IMR-90 (cell line): ENCODE data around the gene HIGD1C. TPM values are rescaled to one million over a fixed set of nuclear protein-coding genes. Genes with fewer than 3 reads are reported as not detected.

Source experiments
- ATAC-seq: fragments of 200-7000 bp; cut with Tn5 transposase; 2 replicates; pipeline ENCODE4 v1.9.1; 2020; ENCODE audit warnings: low read depth, mild to moderate bottlenecking, moderate library complexity
- BruUV-seq: library from RNA; stranded (reverse); fragments of 400-500 nt; replicated peaks from 2 replicates; lab custom pipeline; 2021; lab: Mats Ljungman, UMichigan
- CTCF ChIA-PET: fragments of 300-600 bp; formaldehyde crosslinking; extraction: SDS; loops from one replicate; lab custom pipeline; 2021; ENCODE audit warnings: antibody characterized with exemption; lab: Yijun Ruan, JAX
- POLR2A ChIA-PET: fragments of 300-600 bp; sonication (Branson Sonifier 250); formaldehyde crosslinking; loops from one replicate; lab custom pipeline; 2022; ENCODE audit warnings: antibody characterized with exemption; ENCODE audit not compliant: unreplicated experiment; lab: Charles Lee
- DNase-seq: peaks from one replicate; pipeline ENCODE4 v3.0.0; 2013
- H2AFZ ChIP-seq: replicated peaks from 2 replicates; pipeline ENCODE3; 2013; ENCODE audit warnings: low read length, mild to moderate bottlenecking; ENCODE audit not compliant: poor library complexity
- H2AK5ac ChIP-seq: 2 replicates; pipeline ENCODE4 v1.6.1; 2013; ENCODE audit warnings: low read depth, low read length, inconsistent platforms
- H2AK9ac ChIP-seq: replicated peaks from 2 replicates; pipeline ENCODE3; 2013; ENCODE audit warnings: mild to moderate bottlenecking, low read depth, low read length, moderate library complexity; ENCODE audit not compliant: poor library complexity
- H2BK120ac ChIP-seq: 2 replicates; pipeline ENCODE4 v1.6.1; 2013; ENCODE audit warnings: low read depth, low read length, inconsistent platforms
- H2BK15ac ChIP-seq: 3 replicates; pipeline ENCODE4 v1.6.1; 2013; ENCODE audit warnings: low read depth, low read length, inconsistent platforms
- H2BK20ac ChIP-seq: 2 replicates; pipeline ENCODE4 v1.6.1; 2013; ENCODE audit warnings: low read depth, mild to moderate bottlenecking, inconsistent platforms, low read length, moderate library complexity
- H2BK5ac ChIP-seq: 2 replicates; pipeline ENCODE4 v1.6.1; 2013; ENCODE audit warnings: mild to moderate bottlenecking, low read depth, low read length, inconsistent platforms; ENCODE audit not compliant: poor library complexity, severe bottlenecking
- H3K14ac ChIP-seq: replicated peaks from 2 replicates; pipeline ENCODE4 v1.6.1; 2013; ENCODE audit warnings: low read depth, low read length, inconsistent platforms
- H3K18ac ChIP-seq: 2 replicates; pipeline ENCODE4 v1.6.1; 2013; ENCODE audit warnings: low read depth, low read length, control low read depth
- H3K23ac ChIP-seq: 2 replicates; pipeline ENCODE4 v1.6.1; 2013; ENCODE audit warnings: low read depth, low read length, inconsistent platforms
- H3K27ac ChIP-seq: 2 replicates; pipeline ENCODE4 v1.5.1; 2013; ENCODE audit warnings: mild to moderate bottlenecking, control low read depth, low read length; ENCODE audit not compliant: insufficient read depth
- H3K27me3 ChIP-seq: 2 replicates; pipeline ENCODE4 v1.6.1; 2013; ENCODE audit warnings: low read length; ENCODE audit not compliant: control insufficient read depth, insufficient read depth
- H3K36me3 ChIP-seq: 2 replicates; pipeline ENCODE4 v1.6.1; 2013; ENCODE audit warnings: low read length, mixed read lengths; ENCODE audit not compliant: control insufficient read depth, insufficient read depth
- H3K4ac ChIP-seq: 2 replicates; pipeline ENCODE4 v1.6.1; 2013; ENCODE audit warnings: low read depth, low read length, inconsistent platforms
- H3K4me1 ChIP-seq: 2 replicates; pipeline ENCODE4 v1.6.1; 2013; ENCODE audit warnings: low read length, mixed read lengths; ENCODE audit not compliant: control insufficient read depth, insufficient read depth
- H3K4me2 ChIP-seq: 2 replicates; pipeline ENCODE4 v1.6.1; 2013; ENCODE audit warnings: low read depth, mild to moderate bottlenecking, control low read depth, low read length, moderate library complexity
- H3K4me3 ChIP-seq: 2 replicates; pipeline ENCODE4 v1.5.1; 2013; ENCODE audit warnings: low read depth, mild to moderate bottlenecking, control low read depth, low read length, moderate library complexity; ENCODE audit not compliant: insufficient read depth
- H3K56ac ChIP-seq: 2 replicates; pipeline ENCODE4 v1.6.1; 2013; ENCODE audit warnings: low read length, inconsistent platforms; ENCODE audit not compliant: insufficient read depth; ENCODE audit errors: extremely low read depth
- H3K79me1 ChIP-seq, 2 experiments: 2 replicates each; pipeline ENCODE4 v1.6.1; 2013; ENCODE audit warnings: low read length in 2 of 2, inconsistent platforms in 1 of 2, low read depth in 1 of 2
- H3K9ac ChIP-seq: 2 replicates; pipeline ENCODE4 v1.6.1; 2013; ENCODE audit warnings: low read depth, low read length, control low read depth
- H3K9me1 ChIP-seq: 2 replicates; pipeline ENCODE4 v1.6.1; 2013; ENCODE audit warnings: low read length, inconsistent platforms; ENCODE audit not compliant: insufficient read depth
- H3K9me3 ChIP-seq: 2 replicates; pipeline ENCODE4 v1.6.1; 2013; ENCODE audit warnings: low read length; ENCODE audit not compliant: control insufficient read depth, insufficient read depth
- H4K20me1 ChIP-seq: 2 replicates; pipeline ENCODE4 v1.6.1; 2013; ENCODE audit warnings: low read length, inconsistent platforms; ENCODE audit not compliant: insufficient read depth
- H4K5ac ChIP-seq: 2 replicates; pipeline ENCODE4 v1.6.1; 2013; ENCODE audit warnings: mild to moderate bottlenecking, low read depth, low read length, control low read depth
- H4K8ac ChIP-seq, 2 experiments: 2 replicates each; pipeline ENCODE4 v1.6.1; 2013; ENCODE audit warnings: low read depth in 2 of 2, low read length in 2 of 2, control low read depth in 1 of 2, inconsistent platforms in 1 of 2
- H4K91ac ChIP-seq: 2 replicates; pipeline ENCODE4 v1.6.1; 2013; ENCODE audit warnings: low read depth, low read length, inconsistent platforms; ENCODE audit not compliant: insufficient read depth
- CEBPB ChIP-seq: IDR thresholded peaks from 2 replicates; pipeline ENCODE4 v1.6.1; 2012; ENCODE audit warnings: low read depth, low read length, improper control_type of control experiment
- FOS ChIP-seq: fragments of 150-350 bp; IDR thresholded peaks from 2 replicates; pipeline ENCODE4 v1.6.1; 2016; ENCODE audit warnings: low read depth, low read length
- MAFK ChIP-seq: IDR thresholded peaks from 2 replicates; pipeline ENCODE4 v1.6.1; 2012; ENCODE audit warnings: low read depth, low read length, improper control_type of control experiment
- MAZ ChIP-seq: IDR thresholded peaks from 2 replicates; pipeline ENCODE4 v1.6.1; 2012; ENCODE audit warnings: low read depth, mild to moderate bottlenecking, low read length, improper control_type of control experiment, moderate library complexity, borderline replicate concordance
- NFE2L2 ChIP-seq: fragments of 150-350 bp; IDR thresholded peaks from 2 replicates; pipeline ENCODE4 v1.6.1; 2016; ENCODE audit warnings: low read depth, mild to moderate bottlenecking, low read length
- RFX5 ChIP-seq: IDR thresholded peaks from 2 replicates; pipeline ENCODE4 v1.8.0; 2012; ENCODE audit warnings: low read depth, mild to moderate bottlenecking, low read length, moderate library complexity
- WGBS, 2 experiments: methylation state at CpG; one replicate each; pipeline versions ENCODE4 v1.1.5 to v1.1.7; 2013; ENCODE audit warnings: missing lambda C conversion rate in 2 of 2; ENCODE audit not compliant: insufficient read length in 1 of 2; ENCODE audit errors: extremely low coverage in 2 of 2; 5-methylcytosine and 5-hydroxymethylcytosine counted together
- dilution Hi-C: fragments of 300-500 bp; cut with HindIII; formaldehyde crosslinking; loops from one replicate; pipeline ENCODE4 v1.14.3; 2018; ENCODE audit warnings: low sequenced_read_pairs; ENCODE audit not compliant: unreplicated experiment
- in situ Hi-C: fragments of 300-500 bp; cut with MboI; formaldehyde crosslinking; loops from 3 replicates; pipeline ENCODE4 v1.14.3; 2019; ENCODE audit warnings: low sequenced_read_pairs, inconsistent platforms, mixed read lengths
- intact Hi-C: fragments of 100-400 bp; cut with micrococcal nuclease; formaldehyde crosslinking; loops from 2 replicates; pipeline ENCODE4 v1.10.0; 2022
- polyA plus RNA-seq, 3 experiments: library from polyadenylated mRNA; depleted of rRNA; stranded (reverse); fragments of >200 nt; gene quantifications; 2 replicates each; pipeline ENCODE4 v1.2.3, GENCODE V29; 2012; ENCODE audit warnings: low replicate concordance in 1 of 3
- total RNA-seq: library from RNA; depleted of rRNA; stranded (reverse); fragments of >200 nt; gene quantifications from 2 replicates; pipeline ENCODE4 v1.2.3, GENCODE V29; 2012
- TF ChIP-seq, protein P1 (sequence below): fragments of 150-350 bp; IDR thresholded peaks from 2 replicates; pipeline ENCODE4 v1.6.1; 2016; ENCODE audit warnings: low read depth, mild to moderate bottlenecking, low read length, moderate library complexity, borderline replicate concordance
- TF ChIP-seq, protein P2 (sequence below): conservative IDR thresholded peaks from 2 replicates; pipeline ENCODE4 v1.5.1; 2012; ENCODE audit warnings: mild to moderate bottlenecking, low read depth, low read length, improper control_type of control experiment
- TF ChIP-seq, protein P3 (sequence below): fragments of 150-350 bp; IDR thresholded peaks from 2 replicates; pipeline ENCODE4 v1.6.1; 2017; ENCODE audit warnings: mild to moderate bottlenecking, antibody characterized with exemption, low read length, low read depth

Gene HIGD1C
- total and polyA plus RNA-seq, 2 of the 4 experiments (the other 2 are of a cell fraction): not detected

DNA sequence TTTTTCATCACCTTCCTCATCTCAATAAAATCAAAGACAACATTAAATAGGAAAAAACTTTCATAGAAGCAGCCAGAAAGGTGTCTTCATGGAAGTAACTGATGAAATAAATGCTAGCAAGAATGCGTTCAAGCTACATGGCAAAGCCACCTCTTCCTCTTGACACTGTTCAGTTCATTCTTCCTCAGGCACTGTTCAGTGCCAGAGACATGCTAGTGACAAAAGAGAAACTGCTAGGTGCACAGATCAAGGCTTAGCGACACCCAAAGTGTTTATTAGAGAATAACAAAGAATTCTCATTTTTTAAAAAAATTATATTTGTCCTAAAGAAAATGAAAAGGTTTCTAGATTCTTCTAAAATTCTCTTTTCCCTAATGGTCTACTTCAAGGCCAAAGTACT lies 66.6 kb downstream of the HIGD1C start:
- Histone ChIP-seq H2BK15ac (no peak overlapping the region), H3K9ac (no peak overlapping the region), H3K27ac (no peak overlapping the region), H3K14ac (no peak overlapping the region; the same call in 1 of the 2 replicates), H3K4me2 (no peak overlapping the region), H4K20me1 (peaks cover 31% of the 10 kb centered on the region), H2AK5ac (no peak overlapping the region), H2AK9ac (no peak overlapping the region), H3K9me3 (no peaks in the 10 kb centered on the region), H3K9me1 (peaks cover 2% of the 10 kb centered on the region; the same call in 1 of the 2 replicates), H3K27me3 (no peaks in the 10 kb centered on the region), H3K36me3 (no peaks in the 10 kb centered on the region), H4K5ac (no peak overlapping the region), H3K4me3 (no peak overlapping the region), H3K4ac (no peak overlapping the region), H3K79me1 (peaks cover 30 to 62% of the 10 kb centered on the region in 2 experiments), H3K56ac (no peak overlapping the region), H2AFZ (no peak overlapping the region), H3K4me1 (peaks cover 3% of the 10 kb centered on the region), H4K8ac (no peak overlapping the region), H2BK5ac (no peak overlapping the region), H3K23ac (no peak overlapping the region), H4K91ac (no peak overlapping the region), H2BK20ac (no peak overlapping the region), H2BK120ac (no peak overlapping the region), H3K18ac (no peak overlapping the region)
- in situ Hi-C loops (no loop called here), dilution Hi-C loops (no loop called here), intact Hi-C loops (no loop called here)
- no CpG with 5 or more reads among the region's 2 CpGs for WGBS, 2 experiments
- ChIA-PET CTCF (interaction anchor here (1.3 kb wide), 1 partner anchor 32 kb away, joined by 5 read pairs; no protein-coding TSS in a partner anchor), POLR2A (no interaction called here)
- DNase-seq (no peak), ATAC-seq (no peak)
- BruUV-seq: no TSS peak
- TF ChIP-seq FOS (no peak), CEBPB (no peak), NFE2L2 (no peak), MAZ (no peak), RFX5 (no peak), MAFK (no peak)
- TF ChIP-seq, protein P1, sequence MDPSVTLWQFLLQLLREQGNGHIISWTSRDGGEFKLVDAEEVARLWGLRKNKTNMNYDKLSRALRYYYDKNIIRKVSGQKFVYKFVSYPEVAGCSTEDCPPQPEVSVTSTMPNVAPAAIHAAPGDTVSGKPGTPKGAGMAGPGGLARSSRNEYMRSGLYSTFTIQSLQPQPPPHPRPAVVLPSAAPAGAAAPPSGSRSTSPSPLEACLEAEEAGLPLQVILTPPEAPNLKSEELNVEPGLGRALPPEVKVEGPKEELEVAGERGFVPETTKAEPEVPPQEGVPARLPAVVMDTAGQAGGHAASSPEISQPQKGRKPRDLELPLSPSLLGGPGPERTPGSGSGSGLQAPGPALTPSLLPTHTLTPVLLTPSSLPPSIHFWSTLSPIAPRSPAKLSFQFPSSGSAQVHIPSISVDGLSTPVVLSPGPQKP: no peak
- TF ChIP-seq, protein P2, sequence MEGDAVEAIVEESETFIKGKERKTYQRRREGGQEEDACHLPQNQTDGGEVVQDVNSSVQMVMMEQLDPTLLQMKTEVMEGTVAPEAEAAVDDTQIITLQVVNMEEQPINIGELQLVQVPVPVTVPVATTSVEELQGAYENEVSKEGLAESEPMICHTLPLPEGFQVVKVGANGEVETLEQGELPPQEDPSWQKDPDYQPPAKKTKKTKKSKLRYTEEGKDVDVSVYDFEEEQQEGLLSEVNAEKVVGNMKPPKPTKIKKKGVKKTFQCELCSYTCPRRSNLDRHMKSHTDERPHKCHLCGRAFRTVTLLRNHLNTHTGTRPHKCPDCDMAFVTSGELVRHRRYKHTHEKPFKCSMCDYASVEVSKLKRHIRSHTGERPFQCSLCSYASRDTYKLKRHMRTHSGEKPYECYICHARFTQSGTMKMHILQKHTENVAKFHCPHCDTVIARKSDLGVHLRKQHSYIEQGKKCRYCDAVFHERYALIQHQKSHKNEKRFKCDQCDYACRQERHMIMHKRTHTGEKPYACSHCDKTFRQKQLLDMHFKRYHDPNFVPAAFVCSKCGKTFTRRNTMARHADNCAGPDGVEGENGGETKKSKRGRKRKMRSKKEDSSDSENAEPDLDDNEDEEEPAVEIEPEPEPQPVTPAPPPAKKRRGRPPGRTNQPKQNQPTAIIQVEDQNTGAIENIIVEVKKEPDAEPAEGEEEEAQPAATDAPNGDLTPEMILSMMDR: no peak
- TF ChIP-seq, protein P3, sequence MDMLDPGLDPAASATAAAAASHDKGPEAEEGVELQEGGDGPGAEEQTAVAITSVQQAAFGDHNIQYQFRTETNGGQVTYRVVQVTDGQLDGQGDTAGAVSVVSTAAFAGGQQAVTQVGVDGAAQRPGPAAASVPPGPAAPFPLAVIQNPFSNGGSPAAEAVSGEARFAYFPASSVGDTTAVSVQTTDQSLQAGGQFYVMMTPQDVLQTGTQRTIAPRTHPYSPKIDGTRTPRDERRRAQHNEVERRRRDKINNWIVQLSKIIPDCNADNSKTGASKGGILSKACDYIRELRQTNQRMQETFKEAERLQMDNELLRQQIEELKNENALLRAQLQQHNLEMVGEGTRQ: no peak
